C4-2B (cell line): Measurements from ENCODE around the gene RIGI.

ENCODE experiments used
- H3K27ac ChIP-seq: fragments of 450-650 bp; 2 replicates; pipeline ENCODE4 v1.5.1; 2017
- ZFX ChIP-seq: fragments of 450-650 bp; IDR thresholded peaks from 2 replicates; pipeline ENCODE4 v1.6.1; 2017
- TF ChIP-seq, protein P1 (sequence below): fragments of 450-650 bp; conservative IDR thresholded peaks from 2 replicates; pipeline ENCODE4 v1.5.1; 2017; ENCODE audit warnings: mild to moderate bottlenecking

RIGI gene

DNA sequence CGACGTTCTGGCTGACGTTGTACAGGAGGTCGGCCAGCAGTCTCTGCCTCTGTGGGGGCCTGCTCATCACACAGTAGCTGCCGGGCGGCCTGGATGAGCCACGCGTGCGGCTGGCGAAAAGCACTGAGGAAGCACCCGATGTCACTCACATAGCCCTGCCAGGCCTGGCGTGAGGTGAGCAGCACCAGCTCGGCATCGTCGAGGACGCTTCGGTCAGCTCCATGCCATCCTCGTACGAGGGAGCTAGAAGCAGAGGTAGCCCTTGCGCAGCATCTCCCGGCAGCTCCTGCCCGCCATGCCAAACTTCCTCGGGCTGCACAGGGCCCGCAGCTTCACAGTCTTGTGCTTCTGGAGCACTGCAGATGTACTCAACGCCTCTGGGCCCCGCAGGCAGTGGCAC is 40.8 kb upstream of the RIGI start:
- no peak overlapping the region for H3K27ac ChIP-seq
- TF ChIP-seq ZFX = no peak
- TF ChIP-seq, protein P1, sequence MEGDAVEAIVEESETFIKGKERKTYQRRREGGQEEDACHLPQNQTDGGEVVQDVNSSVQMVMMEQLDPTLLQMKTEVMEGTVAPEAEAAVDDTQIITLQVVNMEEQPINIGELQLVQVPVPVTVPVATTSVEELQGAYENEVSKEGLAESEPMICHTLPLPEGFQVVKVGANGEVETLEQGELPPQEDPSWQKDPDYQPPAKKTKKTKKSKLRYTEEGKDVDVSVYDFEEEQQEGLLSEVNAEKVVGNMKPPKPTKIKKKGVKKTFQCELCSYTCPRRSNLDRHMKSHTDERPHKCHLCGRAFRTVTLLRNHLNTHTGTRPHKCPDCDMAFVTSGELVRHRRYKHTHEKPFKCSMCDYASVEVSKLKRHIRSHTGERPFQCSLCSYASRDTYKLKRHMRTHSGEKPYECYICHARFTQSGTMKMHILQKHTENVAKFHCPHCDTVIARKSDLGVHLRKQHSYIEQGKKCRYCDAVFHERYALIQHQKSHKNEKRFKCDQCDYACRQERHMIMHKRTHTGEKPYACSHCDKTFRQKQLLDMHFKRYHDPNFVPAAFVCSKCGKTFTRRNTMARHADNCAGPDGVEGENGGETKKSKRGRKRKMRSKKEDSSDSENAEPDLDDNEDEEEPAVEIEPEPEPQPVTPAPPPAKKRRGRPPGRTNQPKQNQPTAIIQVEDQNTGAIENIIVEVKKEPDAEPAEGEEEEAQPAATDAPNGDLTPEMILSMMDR = no peak

DNA sequence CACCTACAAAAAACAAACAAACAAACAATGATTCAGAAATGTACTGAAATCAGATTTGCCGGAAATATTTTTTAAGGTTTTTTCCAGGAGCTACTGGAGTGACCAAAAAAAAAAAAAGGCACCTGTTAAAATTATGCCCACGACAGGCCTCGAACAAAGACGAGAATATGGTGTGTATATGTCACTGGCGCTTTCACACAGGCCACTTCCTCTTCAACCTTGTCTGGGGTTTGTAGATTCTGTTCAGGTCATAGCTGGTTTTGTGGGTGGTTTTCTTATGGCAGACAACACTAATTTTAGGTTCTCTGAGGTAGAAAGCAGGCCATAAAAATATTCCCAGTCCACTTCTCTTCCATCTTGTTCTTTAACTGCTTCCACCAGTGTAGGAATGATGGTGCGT is 40.0 kb upstream of the RIGI start:
- TF ChIP-seq, protein P1 = no peak
- TF ChIP-seq ZFX = no peak
- H3K27ac ChIP-seq = no peak overlapping the region

DNA sequence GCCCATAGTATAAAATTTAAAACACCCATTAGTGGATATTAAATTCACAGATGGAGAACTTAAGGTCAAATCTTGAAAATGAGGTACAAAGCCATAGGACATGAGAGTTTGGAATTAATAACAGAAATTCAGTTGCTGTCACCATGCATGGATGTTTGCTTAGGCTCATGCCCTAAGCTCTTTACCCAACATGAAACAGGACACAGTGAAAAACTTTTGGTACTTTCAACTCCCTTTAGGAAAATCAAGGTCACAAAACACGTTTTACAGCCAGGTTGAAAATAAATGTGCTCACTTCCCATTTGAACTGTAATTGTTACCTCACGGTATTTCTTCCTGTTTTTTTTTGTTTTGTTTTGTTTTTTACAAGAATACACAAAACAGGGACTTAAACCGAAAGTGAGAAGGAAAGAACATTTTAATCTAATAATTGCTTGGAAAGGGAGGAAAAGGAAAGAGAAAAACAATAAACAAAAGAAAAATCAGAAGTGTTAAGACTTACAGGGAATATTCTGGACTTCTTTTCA is 32.5 kb upstream of the RIGI start:
- no peak overlapping the region for H3K27ac ChIP-seq
- no peak for TF ChIP-seq ZFX
- TF ChIP-seq, protein P1 = no peak

DNA sequence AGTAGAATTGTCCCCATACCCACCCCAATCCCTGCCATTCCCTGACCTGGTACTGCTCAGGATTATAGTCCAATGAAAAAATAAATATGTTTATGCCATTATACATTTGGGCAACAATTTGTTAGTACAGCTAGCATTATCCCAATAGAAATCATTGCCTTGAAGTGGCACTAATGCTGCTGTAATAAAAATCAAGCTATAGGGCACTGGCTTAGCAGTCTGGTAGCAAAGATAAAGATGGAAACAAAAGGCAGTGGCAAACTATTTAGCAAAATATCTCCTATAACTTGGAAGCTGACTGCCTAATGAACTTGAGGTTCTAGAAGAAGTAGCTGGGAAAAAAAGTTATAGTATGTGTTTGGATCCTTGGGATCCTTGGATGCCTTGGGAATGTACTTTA is 28.6 kb upstream of the RIGI start:
- H3K27ac ChIP-seq = no peak overlapping the region
- TF ChIP-seq, protein P1 = no peak
- no peak for TF ChIP-seq ZFX

DNA sequence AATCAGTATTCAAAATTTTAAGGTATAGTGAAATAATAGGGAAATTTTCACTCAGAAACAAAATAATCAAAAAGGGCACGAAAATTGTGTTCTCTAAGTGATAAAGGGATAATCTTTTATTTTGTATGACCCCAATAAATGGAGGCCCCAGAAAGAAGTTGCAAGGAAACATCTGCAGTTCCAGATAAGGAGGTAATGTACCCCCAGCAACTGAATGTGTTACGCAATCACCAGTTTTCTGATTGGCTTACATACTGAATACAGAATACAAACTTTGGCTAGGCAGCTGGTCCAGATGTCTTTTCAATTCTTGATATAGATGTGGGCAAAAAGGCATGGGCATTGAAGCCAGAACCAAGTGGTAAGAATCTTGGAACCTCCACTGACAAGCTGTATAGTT is 28.1 kb upstream of the RIGI start:
- no peak overlapping the region for H3K27ac ChIP-seq
- TF ChIP-seq ZFX = no peak
- TF ChIP-seq, protein P1 = no peak

DNA sequence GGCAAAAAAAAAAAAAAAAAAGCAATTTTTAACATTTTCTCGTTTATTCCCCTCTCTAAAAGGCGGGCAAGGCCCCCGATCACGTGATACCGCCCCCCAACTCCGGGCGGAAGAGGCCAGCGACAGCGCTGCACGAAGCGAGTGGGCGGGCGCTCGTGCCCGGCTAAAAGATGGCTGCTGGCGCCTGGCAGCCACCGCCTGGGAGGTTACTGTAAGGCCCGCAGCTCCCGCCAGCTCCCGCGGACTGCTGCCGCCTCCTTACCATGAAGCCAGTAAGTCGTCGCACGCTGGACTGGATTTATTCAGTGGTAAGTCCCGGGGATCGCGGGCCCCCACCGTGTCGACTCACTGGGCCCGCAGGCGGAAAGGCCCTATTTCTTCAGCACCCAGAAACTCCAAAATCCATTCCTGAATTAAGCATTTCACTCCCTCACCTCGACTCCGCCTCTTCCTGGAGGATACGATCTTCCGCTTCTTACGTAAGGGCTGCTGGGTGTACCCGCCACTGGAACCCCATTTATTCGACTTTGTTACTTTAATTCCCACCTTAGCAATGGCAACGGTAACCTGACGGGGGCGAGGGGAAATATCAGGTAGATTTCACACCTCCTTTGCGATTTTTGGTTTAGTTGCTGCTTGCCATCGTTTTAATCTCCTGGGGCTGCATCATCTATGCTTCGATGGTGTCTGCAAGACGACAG is 26.3 kb upstream of the RIGI start, which contains the start of the genes SMIM27 and TOPORS:
Gene SMIM27, plus strand, starts transcription at position 156 of the 701 bp plus-strand sequence. Its CDS starts 108 bp downstream, at position 264.
Gene TOPORS, minus strand, starts transcription at position 415 of the 701 bp plus-strand sequence. Its CDS starts 150 bp downstream, at position 265.
- peak within 1 kb of the TSS; percentile 83 for H3K27ac ChIP-seq
- TF ChIP-seq, protein P1 = no peak
- TF ChIP-seq ZFX = peak; percentile 93

DNA sequence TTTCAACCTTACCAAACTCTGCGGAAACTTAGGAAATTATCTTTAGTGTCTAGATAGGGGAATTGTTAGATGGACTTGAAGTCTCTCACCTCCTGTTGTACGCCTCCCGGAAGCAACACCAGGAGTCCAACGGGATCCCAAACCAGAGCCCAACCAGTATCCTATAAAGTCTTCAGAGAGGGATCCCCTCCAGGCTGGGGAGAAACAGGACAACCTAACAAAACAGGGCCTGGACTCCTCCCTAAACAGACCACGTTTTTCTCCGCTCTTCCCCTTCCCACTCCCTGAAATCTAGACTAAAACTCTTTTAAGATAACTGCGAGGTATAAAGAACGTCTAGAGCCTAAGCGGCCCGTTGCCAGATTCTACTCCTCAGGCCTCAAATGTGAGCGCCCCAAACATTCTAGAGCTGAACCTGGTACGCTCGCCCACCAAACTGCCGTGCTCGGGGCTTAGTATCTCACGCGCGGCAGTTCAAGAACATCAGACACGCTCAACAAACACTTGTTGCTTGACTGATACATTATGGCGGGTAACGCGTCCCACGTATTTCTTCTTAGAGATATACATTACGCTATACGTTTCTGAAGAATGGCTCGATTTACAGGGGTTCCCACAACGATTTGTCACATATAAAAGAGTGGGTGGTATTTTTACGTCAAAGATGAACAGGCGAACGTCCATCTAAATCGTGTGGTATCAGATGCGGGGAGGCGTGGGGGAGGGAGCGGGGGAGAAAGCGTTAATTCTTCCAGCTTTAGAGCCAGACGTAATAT is 25.5 kb upstream of the RIGI start:
- no peak for TF ChIP-seq ZFX
- TF ChIP-seq, protein P1 = no peak
- peak overlapping the region; percentile 83 for H3K27ac ChIP-seq
